Measurements from ENCODE around the gene TTLL11. TPM values are rescaled to one million over a fixed set of nuclear protein-coding genes. Genes with fewer than 3 reads are reported as not detected.

TTLL11 gene
- total RNA-seq, 1 experiment from 2014 or later: 1.5 TPM

- H3K23ac ChIP-seq (ENCODE audit: insufficient read length, low read depth, low read length): no peak overlapping the region
- no peaks in the 10 kb centered on the region for H3K4me1 ChIP-seq (ENCODE audit: insufficient read depth, low read length)
- no peak for TF ChIP-seq CTCF (conservative IDR thresholded peaks at IDR 0.05)
- no peak overlapping the region for H3K4me2 ChIP-seq (ENCODE audit: insufficient read depth, insufficient read length, low read length)
- no peak overlapping the region for H3K18ac ChIP-seq (ENCODE audit: insufficient read length, low read depth, low read length)
- H2AFZ ChIP-seq (ENCODE audit: low read length): no peak overlapping the region
- Mint-ChIP-seq H3K4me3 (no peak overlapping the region), H3K9me3 (no peaks in the 10 kb centered on the region), H3K36me3 (ENCODE audit: insufficient read depth in 1 of 3, low read depth in 3 of 3) (no peaks in the 10 kb centered on the region), H3K27me3 (ENCODE audit: low read depth) (peaks cover 2% of the 10 kb centered on the region), H3K4me1 (no peaks in the 10 kb centered on the region), H3K27ac (peak overlapping the region in 1 of 3 experiments; percentile 13; a peak in 2 of 7 replicates)
- H3T11ph ChIP-seq (ENCODE audit: low read length): no peak overlapping the region
- H3K27ac ChIP-seq (ENCODE audit: insufficient read length, low read depth, low read length): no peak overlapping the region
- H3K14ac ChIP-seq (ENCODE audit: insufficient read depth, low read length): no peak overlapping the region
- no peak overlapping the region for H4K5ac ChIP-seq (ENCODE audit: insufficient read length, low read depth, low read length)
- no peaks in the 10 kb centered on the region for H3K79me1 ChIP-seq (ENCODE audit: insufficient read depth, low read depth, low read length, poor library complexity, severe bottlenecking)
- H2BK20ac ChIP-seq (ENCODE audit: low read depth, low read length, poor library complexity, severe bottlenecking): no peak overlapping the region
- H3K23me2 ChIP-seq (ENCODE audit: insufficient read length, low read depth, low read length, poor library complexity, severe bottlenecking): no peaks in the 10 kb centered on the region
- DNase-seq: no peak
- H2BK12ac ChIP-seq (ENCODE audit: insufficient read length, low read depth, low read length): no peak overlapping the region
- H2BK15ac ChIP-seq (ENCODE audit: low read depth, low read length): no peak overlapping the region
- no peaks in the 10 kb centered on the region for H3K79me2 ChIP-seq (ENCODE audit: insufficient read depth, low read length)
- H4K91ac ChIP-seq (ENCODE audit: insufficient read length, low read depth, low read length): no peak overlapping the region
- H3K4ac ChIP-seq (ENCODE audit: low read depth, low read length): no peak overlapping the region
- no peak overlapping the region for H3K56ac ChIP-seq (ENCODE audit: insufficient read length, low read depth, low read length)
- no peaks in the 10 kb centered on the region for H3K27me3 ChIP-seq (ENCODE audit: insufficient read depth, low read length)
- no peak overlapping the region for H2AK5ac ChIP-seq (ENCODE audit: insufficient read length, low read length)
- H3K9me3 ChIP-seq (ENCODE audit: control insufficient read depth, low read depth, low read length): no peaks in the 10 kb centered on the region
- H3K9ac ChIP-seq (ENCODE audit: extremely low read depth, insufficient read length, low read length): no peak overlapping the region
- no CpG with 5 or more reads among the region's 2 CpGs for WGBS (ENCODE audit: extremely low coverage, insufficient read length, low lambda C conversion rate)
- no peak overlapping the region for H4K8ac ChIP-seq (replicated peaks; ENCODE audit: insufficient read length, low read depth, low read length)
- H2BK5ac ChIP-seq (ENCODE audit: insufficient read length, low read length): no peak overlapping the region
- H2BK120ac ChIP-seq (ENCODE audit: low read depth, low read length, poor library complexity, severe bottlenecking): no peak overlapping the region
- H4K20me1 ChIP-seq (ENCODE audit: control insufficient read depth, insufficient read depth, insufficient read length): no peaks in the 10 kb centered on the region
Observed at GRCh38 chr9:121876255-121876654, 216.9 kb downstream of the TTLL11 start.

All from H9 (cell line).